SK-N-SH (cell line): Measurements from ENCODE around the gene TPM4. TPM values are rescaled to one million over a fixed set of nuclear protein-coding genes. Genes with fewer than 3 reads are reported as not detected.
A peak's percentile ranks its signal among the peaks of the same experiment; 100 is the strongest.

Experiments used
- CHD2 ChIP-seq: fragments of 150-350 bp; IDR thresholded peaks from 2 replicates; pipeline ENCODE4 v1.6.1; 2018; ENCODE audit warnings: low read length; ENCODE audit not compliant: partially characterized antibody
- ELF1 ChIP-seq: IDR thresholded peaks from 2 replicates; pipeline ENCODE4 v1.4.0; 2012
- EP300 ChIP-seq, 2 experiments: IDR thresholded peaks; 2 replicates each; pipeline versions ENCODE4 v1.4.0 to v1.6.1; 2012; ENCODE audit warnings: borderline replicate concordance in 1 of 2, low read depth in 1 of 2, low read length in 1 of 2
- EZH2phosphoT487 ChIP-seq: fragments of 200-600 bp; sonication (generic); IDR thresholded peaks from 2 replicates; pipeline ENCODE4 v1.6.1; 2017; ENCODE audit warnings: low read depth, mixed run types, mild to moderate bottlenecking, antibody characterized with exemption, moderate library complexity, borderline replicate concordance
- FOXM1 ChIP-seq: IDR thresholded peaks from 2 replicates; pipeline ENCODE4 v1.4.0; 2012; ENCODE audit warnings: low read depth, mild to moderate bottlenecking
- IRF3 ChIP-seq: fragments of 150-350 bp; IDR thresholded peaks from 2 replicates; pipeline ENCODE4 v1.6.1; 2016; ENCODE audit warnings: mild to moderate bottlenecking, low read depth, low read length
- JUND ChIP-seq: IDR thresholded peaks from 2 replicates; pipeline ENCODE4 v1.4.0; 2012
- MAX ChIP-seq: IDR thresholded peaks from 2 replicates; pipeline ENCODE4 v1.4.0; 2012; ENCODE audit warnings: low read depth
- MXI1 ChIP-seq: IDR thresholded peaks from 2 replicates; pipeline ENCODE4 v1.6.1; 2012; ENCODE audit warnings: mild to moderate bottlenecking, low read depth, low read length, improper control_type of control experiment
- NRF1 ChIP-seq: IDR thresholded peaks from 2 replicates; pipeline ENCODE4 v1.6.1; 2012; ENCODE audit warnings: low read depth, mild to moderate bottlenecking, low read length
- RAD21 ChIP-seq: IDR thresholded peaks from 2 replicates; pipeline ENCODE4 v1.6.1; 2012; ENCODE audit warnings: mild to moderate bottlenecking, low read length
- RCOR1 ChIP-seq: fragments of 150-350 bp; IDR thresholded peaks from 2 replicates; pipeline ENCODE4 v1.6.1; 2017; ENCODE audit warnings: antibody characterized with exemption, low read length
- RXRA ChIP-seq: IDR thresholded peaks from 2 replicates; pipeline ENCODE4 v1.4.0; 2012; ENCODE audit warnings: low read depth, mild to moderate bottlenecking, borderline replicate concordance
- SIN3A ChIP-seq: IDR thresholded peaks from 2 replicates; pipeline ENCODE4 v1.6.1; 2012; ENCODE audit warnings: low read depth, mild to moderate bottlenecking, low read length, moderate library complexity, borderline replicate concordance
- TEAD4 ChIP-seq: IDR thresholded peaks from 2 replicates; pipeline ENCODE4 v1.4.0; 2012; ENCODE audit warnings: mild to moderate bottlenecking, borderline replicate concordance; ENCODE audit not compliant: insufficient read depth
- YY1 ChIP-seq: IDR thresholded peaks from 2 replicates; pipeline ENCODE4 v1.4.0; 2012; ENCODE audit warnings: low read depth, mild to moderate bottlenecking
- ZBTB33 ChIP-seq: IDR thresholded peaks from 2 replicates; pipeline ENCODE4 v1.4.0; 2012; ENCODE audit warnings: low read depth, borderline replicate concordance
- polyA plus RNA-seq, 3 experiments: library from polyadenylated mRNA; depleted of rRNA; stranded (reverse); fragments of >200 nt; gene quantifications; 2 replicates each; pipeline ENCODE4 v1.2.3, GENCODE V29; 2012
- TF ChIP-seq, protein P1 (sequence below): IDR thresholded peaks from 2 replicates; pipeline ENCODE4 v1.4.0; 2012; ENCODE audit warnings: low read depth, borderline replicate concordance

Gene TPM4
- polyA plus RNA-seq, 1 of the 3 experiments (the other 2 are of a cell fraction), result 440 TPM

DNA sequence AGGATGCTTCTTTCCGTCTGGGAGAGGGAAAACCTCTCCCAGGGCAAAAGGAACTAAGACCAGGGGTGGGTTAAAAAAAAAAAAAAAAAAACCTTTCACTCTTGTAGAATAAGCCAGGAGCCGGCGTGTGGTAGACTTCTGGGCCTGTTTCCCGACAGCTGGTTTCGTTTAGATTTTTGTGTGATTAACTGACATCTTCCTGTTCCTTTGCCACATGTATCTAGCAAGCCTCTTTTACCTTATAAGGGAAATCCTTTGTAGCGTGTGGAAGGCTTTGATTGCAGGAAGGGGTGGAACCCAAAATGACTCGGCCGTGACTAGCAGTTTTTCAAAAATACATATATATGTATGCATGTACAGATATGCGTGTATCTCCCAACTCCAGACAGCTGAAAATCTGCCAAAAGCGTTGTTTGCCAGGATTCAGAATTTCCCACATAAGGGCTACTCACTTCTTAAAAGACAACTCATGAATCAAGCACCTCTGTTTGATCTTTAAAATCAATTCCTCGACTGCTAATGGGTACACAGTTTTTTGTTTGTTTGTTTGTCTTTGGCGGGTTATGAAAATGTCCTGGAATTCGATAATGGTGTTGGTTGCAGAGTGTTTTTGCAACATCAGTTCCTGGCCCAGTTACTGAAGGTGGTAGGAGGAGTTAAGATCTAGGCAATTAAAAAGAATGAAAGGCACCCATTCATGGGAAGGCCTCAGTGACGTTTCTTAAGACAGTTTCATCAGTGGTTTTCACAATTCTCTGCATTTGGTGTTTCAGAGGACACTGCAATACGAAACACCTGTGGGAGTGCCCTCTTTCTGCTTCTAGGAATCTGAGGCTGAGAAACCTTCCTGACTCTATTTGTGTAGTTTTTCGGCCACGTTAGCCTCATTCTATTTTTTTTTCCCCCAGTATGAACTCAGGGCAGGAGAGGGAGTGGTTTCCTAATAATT, 2.7 kb downstream of the TPM4 start (continued):
- TF ChIP-seq MXI1, result peak; percentile 93
- TF ChIP-seq, protein P1, sequence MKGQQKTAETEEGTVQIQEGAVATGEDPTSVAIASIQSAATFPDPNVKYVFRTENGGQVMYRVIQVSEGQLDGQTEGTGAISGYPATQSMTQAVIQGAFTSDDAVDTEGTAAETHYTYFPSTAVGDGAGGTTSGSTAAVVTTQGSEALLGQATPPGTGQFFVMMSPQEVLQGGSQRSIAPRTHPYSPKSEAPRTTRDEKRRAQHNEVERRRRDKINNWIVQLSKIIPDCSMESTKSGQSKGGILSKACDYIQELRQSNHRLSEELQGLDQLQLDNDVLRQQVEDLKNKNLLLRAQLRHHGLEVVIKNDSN, result no peak; the same call in 1 of the 2 replicates
- TF ChIP-seq RAD21, result no peak
- TF ChIP-seq RCOR1, result no peak
- TF ChIP-seq ZBTB33, result 0 out of 2 replicates have a peak, but pooled peaks have one; percentile 46
- no peak for TF ChIP-seq EZH2phosphoT487
- TF ChIP-seq EP300 (IDR thresholded peaks at IDR 0.05; ENCODE audit: borderline replicate concordance in 1 of 2, low read depth in 1 of 2, low read length in 1 of 2), result peak; percentile 65 to 79
- TF ChIP-seq JUND, result peak; percentile 30
- TF ChIP-seq IRF3, result no peak
- TF ChIP-seq ELF1, result no peak; the same call in 1 of the 2 replicates
- peak; percentile 66; the same call in 1 of the 2 replicates for TF ChIP-seq FOXM1
- 0 out of 2 replicates have a peak, but pooled peaks have one; percentile 10 for TF ChIP-seq YY1
- no peak for TF ChIP-seq TEAD4
- peak; percentile 38 for TF ChIP-seq CHD2
- peak; percentile 85 for TF ChIP-seq MAX
- TF ChIP-seq NRF1, result no peak
- TF ChIP-seq RXRA, result no peak
- TF ChIP-seq SIN3A, result peak; percentile 74; the same call in 1 of the 2 replicates
- TF ChIP-seq, all 33 proteins: peak for 14
